ENCODE results near the gene PLEKHA8. TPM values are rescaled to one million over a fixed set of nuclear protein-coding genes. Genes with fewer than 3 reads are reported as not detected.
A peak's percentile ranks its signal among the peaks of the same experiment; 100 is the strongest.
"Not testable (repeated sequence)": the region's sequence is repeated elsewhere in the genome, so short reads cannot be mapped to it uniquely, and the experiment has no call there.

PLEKHA8 gene
- total RNA-seq, 1 experiment from 2014 or later: 29.2 TPM

DNA sequence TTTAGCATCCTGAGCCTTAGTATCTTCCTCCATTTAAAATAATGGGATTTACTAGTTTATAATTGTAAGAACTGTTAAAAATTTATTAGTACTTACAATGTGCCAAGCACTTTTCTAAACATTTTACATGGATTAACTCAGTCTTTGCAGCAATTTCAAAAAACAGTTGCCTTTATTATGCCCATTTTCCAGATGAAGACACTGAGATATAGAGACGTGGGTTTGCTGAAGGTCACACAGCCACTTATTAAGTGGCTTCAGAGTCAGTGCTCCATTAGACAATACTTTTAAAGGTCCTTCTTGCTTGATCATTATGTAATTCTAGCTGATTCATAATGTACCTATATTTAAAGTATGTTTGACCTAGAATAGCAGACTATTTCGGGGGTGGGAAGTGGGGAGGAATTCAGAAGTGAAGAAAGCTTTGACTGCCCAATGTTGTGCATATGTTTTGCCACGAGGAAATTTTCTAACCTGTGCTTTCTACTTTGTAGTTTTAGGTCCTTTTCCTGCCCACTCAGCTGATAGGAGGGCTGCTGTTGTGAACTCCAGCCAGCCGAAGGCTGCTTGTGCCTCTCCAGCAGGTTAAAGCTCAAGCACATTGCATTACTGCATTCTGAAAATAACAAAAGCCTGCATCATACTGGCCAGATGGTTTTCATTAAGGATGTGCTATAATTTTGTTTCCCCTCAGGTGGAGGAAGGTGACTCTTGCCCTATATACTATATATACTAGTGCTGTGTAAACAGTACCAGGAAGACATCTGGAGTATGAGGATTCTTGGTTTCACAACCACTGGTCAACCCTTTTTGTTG is 4.3 kb downstream of the PLEKHA8 start:
- H3K4me3 ChIP-seq (ENCODE audit: insufficient read depth, low read depth, low read length): no peak overlapping the region
- DNase-seq: no peak
- H3K27me3 ChIP-seq (ENCODE audit: control insufficient read depth, insufficient read depth, low read length): no peaks in the 10 kb centered on the region
- no peaks in the 10 kb centered on the region for H3K36me3 ChIP-seq (replicated peaks; ENCODE audit: control insufficient read depth, insufficient read depth, low read length)

DNA sequence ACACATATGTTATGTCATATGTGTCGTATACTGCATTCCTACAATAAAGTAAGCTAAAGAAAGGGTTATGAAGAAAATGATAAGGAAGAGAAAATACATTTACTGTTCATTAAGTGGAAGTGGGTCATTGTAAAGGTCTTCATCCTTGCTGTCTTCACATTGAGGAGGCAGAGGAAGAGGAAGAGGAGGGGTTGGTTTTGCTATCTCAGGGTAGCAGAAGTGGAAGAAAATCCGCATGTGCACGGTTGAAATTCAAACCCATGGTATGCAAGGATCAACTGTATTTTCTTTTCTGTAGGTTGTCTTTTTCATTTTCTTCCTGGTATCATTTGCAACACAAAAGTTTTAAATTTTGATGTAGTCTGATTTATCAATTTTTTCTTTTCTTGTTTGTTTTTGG is 6.3 kb downstream of the PLEKHA8 start:
- Histone ChIP-seq H3K36me3 (replicated peaks; ENCODE audit: control insufficient read depth, insufficient read depth, low read length) (no peaks in the 10 kb centered on the region), H3K27me3 (ENCODE audit: control insufficient read depth, insufficient read depth, low read length) (no peaks in the 10 kb centered on the region), H3K4me3 (ENCODE audit: insufficient read depth, low read depth, low read length) (no peak overlapping the region)
- DNase-seq: no peak

DNA sequence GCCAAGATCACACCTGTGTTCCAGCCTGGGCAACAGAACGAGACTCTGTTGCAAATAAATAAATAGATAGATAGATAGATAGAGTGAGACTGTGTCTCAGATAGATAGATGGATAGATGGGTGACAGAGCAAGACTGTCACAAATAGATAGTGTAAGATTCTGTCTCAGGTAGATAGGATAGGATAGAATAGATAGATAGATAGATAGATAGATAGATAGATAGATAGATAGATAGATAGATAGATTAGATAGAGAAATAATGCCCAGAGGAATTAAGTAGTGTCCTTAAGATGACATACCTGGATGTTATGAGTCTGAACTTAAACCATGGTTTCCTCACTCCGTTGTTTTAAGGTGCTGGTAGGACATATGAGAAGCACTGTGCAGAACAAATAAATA is 8.0 kb downstream of the PLEKHA8 start:
- Histone ChIP-seq H3K36me3 (replicated peaks; ENCODE audit: control insufficient read depth, insufficient read depth, low read length) (no peaks in the 10 kb centered on the region), H3K27me3 (ENCODE audit: control insufficient read depth, insufficient read depth, low read length) (no peaks in the 10 kb centered on the region), H3K4me3 (ENCODE audit: insufficient read depth, low read depth, low read length) (no peak overlapping the region)
- DNase-seq: no peak

DNA sequence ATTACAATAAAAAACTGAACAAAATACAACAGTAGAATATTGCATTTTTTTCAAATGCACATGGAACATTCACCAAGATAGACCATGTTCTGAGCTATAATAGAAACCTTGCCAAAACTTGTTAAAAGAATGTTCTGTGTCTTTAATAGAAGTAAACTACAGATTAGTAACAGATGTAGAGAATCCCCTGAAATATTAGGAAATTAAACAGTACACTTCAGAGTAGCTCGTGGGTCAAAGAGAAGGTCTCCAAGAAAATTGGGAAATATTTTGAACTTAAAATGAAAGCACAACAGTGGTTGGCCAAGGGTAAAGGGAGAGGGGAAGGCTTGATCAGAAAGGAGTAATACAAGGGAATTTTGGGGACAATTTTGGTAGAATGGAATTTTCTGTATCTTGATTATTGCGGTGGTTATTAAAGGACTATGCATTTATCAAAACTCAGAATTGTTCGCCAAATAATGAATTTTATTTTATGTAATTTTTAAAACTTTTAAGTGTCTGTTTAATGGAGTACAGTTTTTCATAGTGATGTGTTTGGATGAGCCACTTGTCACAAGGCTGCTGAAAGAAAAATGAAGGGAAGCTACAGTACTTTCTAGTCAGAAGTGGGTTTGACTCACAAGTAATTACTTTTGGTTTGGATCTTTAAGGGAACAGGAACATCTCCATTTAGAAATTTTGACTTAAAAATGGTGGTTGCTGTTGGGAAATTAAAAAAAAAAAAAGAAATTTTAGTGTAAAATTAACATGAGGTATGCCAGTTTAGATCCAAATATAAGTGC is 10.2 kb downstream of the PLEKHA8 start:
- H3K27me3 ChIP-seq (ENCODE audit: control insufficient read depth, insufficient read depth, low read length): no peaks in the 10 kb centered on the region

DNA sequence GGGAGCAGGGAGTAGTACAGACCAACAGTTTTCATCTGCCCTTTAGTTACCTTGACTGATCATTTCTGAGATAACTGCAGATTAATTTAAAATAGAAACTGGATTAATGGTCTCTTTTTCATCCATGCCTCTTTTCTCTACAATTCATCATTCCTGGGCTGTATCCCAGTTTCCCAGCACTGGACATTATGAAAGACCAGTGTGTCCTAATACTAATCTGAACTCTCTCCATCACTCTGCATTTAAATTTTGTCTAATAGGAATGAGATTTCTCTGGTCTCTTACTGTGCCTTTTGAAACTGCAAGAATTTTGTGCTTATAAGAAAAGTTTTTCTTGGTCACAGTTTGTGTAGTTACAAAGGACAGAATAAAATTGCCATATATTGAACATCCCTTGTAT is 12.7 kb downstream of the PLEKHA8 start:
- peaks cover 3% of the 10 kb centered on the region; the same call in 1 of the 2 replicates for H3K36me3 ChIP-seq (replicated peaks; ENCODE audit: control insufficient read depth, insufficient read depth, low read length)
- no peak overlapping the region for H3K4me3 ChIP-seq (ENCODE audit: insufficient read depth, low read depth, low read length)
- no peak for DNase-seq
- H3K27me3 ChIP-seq (ENCODE audit: control insufficient read depth, insufficient read depth, low read length): no peaks in the 10 kb centered on the region

More for the DNA sequence above, 10.2 kb downstream of the PLEKHA8 start:
- DNase-seq: no peak
- H3K36me3 ChIP-seq (replicated peaks; ENCODE audit: control insufficient read depth, insufficient read depth, low read length): no peaks in the 10 kb centered on the region
- no peak overlapping the region for H3K4me3 ChIP-seq (ENCODE audit: insufficient read depth, low read depth, low read length)

DNA sequence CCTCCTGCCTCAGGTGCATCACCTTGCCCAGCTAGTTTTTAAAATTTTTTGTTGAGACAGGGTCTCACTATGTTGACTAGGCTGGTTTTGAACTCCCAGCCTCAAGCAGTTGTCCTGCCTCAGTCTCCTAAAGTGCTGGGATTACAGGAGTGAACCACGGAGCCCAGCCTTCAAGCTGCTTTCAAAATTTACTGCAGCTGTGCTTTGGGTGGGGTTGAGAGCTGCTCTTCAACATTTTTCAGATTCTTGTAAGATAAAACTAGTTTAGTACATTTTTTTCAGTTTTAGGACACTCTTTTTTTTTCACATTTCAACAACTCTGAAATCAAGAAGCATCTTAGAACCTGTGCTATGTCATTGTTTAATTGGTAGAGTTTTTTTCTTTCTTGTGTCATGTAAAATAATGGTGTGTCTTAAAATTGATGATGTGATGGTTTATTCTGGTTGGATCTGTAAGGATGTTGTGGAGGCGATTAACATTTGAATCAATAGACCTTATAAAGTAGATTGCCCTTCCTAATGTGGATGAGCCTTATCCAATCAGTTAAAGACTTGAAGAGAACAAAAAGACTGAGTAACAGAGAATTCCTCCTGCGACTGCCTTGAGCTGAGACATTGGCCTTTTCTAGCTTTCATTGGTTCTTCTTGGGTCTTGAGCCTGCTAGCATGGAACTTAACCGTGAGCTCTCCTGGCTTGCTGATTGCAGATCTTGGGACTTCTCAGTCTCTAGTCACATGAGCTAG is 13.5 kb downstream of the PLEKHA8 start:
- no peak for DNase-seq
- Histone ChIP-seq H3K36me3 (replicated peaks; ENCODE audit: control insufficient read depth, insufficient read depth, low read length) (peaks cover 9% of the 10 kb centered on the region), H3K4me3 (ENCODE audit: insufficient read depth, low read depth, low read length) (no peak overlapping the region), H3K27me3 (ENCODE audit: control insufficient read depth, insufficient read depth, low read length) (no peaks in the 10 kb centered on the region)

DNA sequence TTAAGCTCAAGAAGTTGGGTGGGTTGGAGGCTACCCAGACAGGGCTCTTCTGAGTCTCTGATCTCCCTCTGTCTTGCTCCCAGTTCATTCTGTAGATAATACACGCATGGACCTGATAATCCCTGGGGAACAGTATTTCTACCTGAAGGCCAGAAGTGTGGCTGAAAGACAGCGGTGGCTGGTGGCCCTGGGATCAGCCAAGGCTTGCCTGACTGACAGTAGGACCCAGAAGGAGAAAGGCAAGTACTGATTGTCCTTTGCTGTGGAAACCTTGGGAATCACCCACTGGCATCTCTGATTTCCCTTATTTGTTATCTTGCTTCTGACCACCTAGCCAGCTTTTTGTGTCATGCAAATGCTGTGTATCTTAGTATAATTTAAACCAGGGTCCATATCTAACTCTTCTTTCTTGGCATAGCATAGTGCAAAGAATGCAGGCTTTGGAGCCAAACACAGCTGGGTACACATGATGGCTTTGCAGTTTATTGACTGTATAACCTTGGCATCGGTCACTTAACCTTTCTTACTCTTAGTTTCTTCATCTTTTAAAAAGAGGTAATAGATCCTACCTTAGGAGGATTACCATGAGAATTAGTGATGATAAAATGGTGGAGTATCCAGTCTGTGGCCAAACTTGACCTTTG is 18.0 kb downstream of the PLEKHA8 start:
- no peak for DNase-seq
- H3K36me3 ChIP-seq (replicated peaks; ENCODE audit: control insufficient read depth, insufficient read depth, low read length): peaks cover 15% of the 10 kb centered on the region
- no peaks in the 10 kb centered on the region for H3K27me3 ChIP-seq (ENCODE audit: control insufficient read depth, insufficient read depth, low read length)
- H3K4me3 ChIP-seq (ENCODE audit: insufficient read depth, low read depth, low read length): no peak overlapping the region

DNA sequence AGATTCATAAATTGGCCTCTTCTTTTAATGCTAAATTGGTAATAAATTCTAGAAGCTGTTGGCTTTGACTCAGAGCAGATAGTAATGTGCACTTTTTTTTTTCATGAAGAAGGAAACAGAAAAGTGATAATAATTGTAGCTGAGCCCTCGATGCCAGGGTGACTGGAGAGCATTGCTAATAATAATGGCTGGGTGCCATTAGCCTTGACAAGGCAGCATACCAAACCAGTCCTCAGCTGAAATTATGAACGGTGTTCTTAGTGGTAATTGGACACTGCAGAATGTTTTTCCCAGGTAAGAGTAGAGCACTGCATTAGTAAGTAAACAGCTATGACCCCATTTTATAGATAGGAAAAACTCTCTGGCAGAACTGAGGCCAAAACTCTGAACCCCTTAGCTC is 18.9 kb downstream of the PLEKHA8 start:
- peaks cover 17% of the 10 kb centered on the region for H3K36me3 ChIP-seq (replicated peaks; ENCODE audit: control insufficient read depth, insufficient read depth, low read length)
- H3K4me3 ChIP-seq (ENCODE audit: insufficient read depth, low read depth, low read length): no peak overlapping the region
- DNase-seq: no peak
- no peaks in the 10 kb centered on the region for H3K27me3 ChIP-seq (ENCODE audit: control insufficient read depth, insufficient read depth, low read length)

DNA sequence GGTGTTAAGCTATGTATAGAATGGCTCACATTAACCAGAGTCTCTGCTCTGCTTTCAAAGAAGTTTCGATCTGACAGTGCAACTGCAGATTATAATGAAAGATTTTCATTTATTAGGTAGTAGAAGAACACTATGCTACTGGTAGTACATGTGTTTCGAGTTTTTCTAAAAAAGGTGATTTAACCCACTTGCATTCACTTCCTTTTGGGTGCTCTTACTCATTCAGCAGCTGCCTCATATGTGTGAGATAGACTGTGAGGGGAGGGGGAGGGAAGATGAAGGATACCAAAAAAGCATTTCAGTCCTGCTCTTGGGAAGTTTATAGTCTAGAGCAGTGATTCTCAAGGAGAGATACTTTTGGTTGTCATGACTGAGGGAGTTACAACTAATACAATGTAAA is 20.4 kb downstream of the PLEKHA8 start:
- no peak overlapping the region for H3K4me3 ChIP-seq (ENCODE audit: insufficient read depth, low read depth, low read length)
- peaks cover 19% of the 10 kb centered on the region for H3K36me3 ChIP-seq (replicated peaks; ENCODE audit: control insufficient read depth, insufficient read depth, low read length)
- no peak for DNase-seq
- H3K27me3 ChIP-seq (ENCODE audit: control insufficient read depth, insufficient read depth, low read length): no peaks in the 10 kb centered on the region

DNA sequence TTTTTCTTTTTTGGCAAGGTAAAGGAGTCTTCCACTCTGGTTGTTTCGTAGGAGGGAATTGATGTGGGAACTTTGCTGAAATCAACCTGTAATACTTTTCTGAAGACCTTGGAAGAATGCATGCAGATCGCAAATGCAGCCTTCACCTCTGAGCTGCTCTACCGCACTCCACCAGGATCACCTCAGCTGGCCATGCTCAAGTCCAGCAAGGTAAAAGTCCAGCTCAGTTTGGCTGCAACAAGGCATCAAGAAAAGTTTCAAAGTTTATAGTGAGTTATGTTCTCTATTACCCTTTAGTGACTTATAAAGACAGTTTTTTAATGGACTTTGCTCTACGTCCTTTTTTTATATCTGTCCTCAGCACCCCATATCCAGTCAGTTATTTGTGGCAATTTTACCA is 21.0 kb downstream of the PLEKHA8 start:
- Histone ChIP-seq H3K27me3 (ENCODE audit: control insufficient read depth, insufficient read depth, low read length) (no peaks in the 10 kb centered on the region), H3K4me3 (ENCODE audit: insufficient read depth, low read depth, low read length) (no peak overlapping the region), H3K36me3 (replicated peaks; ENCODE audit: control insufficient read depth, insufficient read depth, low read length) (peaks cover 23% of the 10 kb centered on the region)
- no peak for DNase-seq

DNA sequence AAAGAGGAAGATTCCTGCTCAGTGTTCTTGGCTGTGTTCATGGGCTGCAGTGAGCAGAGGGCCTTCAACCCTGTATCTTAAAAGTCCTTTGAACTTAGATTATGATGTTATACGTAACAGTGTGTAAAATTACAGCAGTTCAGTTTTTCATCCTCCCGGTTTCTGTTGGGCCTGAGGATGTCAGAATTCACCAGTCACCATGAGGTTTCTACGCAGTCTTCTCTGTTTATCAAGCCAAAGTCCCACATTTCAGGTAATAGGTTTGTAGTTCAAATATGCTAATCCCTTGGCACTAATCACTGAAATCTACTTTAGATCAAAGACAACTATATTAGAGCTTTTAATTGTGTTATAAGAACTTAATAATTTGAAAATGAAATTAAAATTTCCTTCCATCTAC is 24.9 kb downstream of the PLEKHA8 start:
- DNase-seq: no peak
- H3K4me3 ChIP-seq (ENCODE audit: insufficient read depth, low read depth, low read length): no peak overlapping the region
- no peaks in the 10 kb centered on the region for H3K27me3 ChIP-seq (ENCODE audit: control insufficient read depth, insufficient read depth, low read length)
- peaks cover 22% of the 10 kb centered on the region for H3K36me3 ChIP-seq (replicated peaks; ENCODE audit: control insufficient read depth, insufficient read depth, low read length)

DNA sequence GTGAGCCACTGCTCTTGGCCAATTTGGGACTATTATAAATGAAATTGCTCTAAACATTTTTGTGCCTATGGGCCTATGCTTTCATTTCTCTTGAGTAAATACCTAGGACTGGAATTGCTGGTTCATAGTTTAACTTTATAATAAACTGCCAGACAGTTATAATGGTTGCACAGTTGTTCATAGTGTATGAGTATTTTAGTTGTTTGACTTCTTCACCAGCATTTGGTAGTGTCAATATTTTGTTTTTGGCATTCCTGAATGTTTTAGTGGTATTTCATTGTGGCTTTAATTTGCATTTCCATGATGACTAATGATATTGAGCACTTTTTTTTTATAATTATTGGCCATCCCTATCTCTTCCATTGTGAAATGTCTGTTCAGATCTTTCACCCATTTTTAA is 29.5 kb downstream of the PLEKHA8 start:
- no peaks in the 10 kb centered on the region for H3K27me3 ChIP-seq (ENCODE audit: control insufficient read depth, insufficient read depth, low read length)
- peaks cover 16% of the 10 kb centered on the region for H3K36me3 ChIP-seq (replicated peaks; ENCODE audit: control insufficient read depth, insufficient read depth, low read length)
- DNase-seq: no peak
- no peak overlapping the region for H3K4me3 ChIP-seq (ENCODE audit: insufficient read depth, low read depth, low read length)

DNA sequence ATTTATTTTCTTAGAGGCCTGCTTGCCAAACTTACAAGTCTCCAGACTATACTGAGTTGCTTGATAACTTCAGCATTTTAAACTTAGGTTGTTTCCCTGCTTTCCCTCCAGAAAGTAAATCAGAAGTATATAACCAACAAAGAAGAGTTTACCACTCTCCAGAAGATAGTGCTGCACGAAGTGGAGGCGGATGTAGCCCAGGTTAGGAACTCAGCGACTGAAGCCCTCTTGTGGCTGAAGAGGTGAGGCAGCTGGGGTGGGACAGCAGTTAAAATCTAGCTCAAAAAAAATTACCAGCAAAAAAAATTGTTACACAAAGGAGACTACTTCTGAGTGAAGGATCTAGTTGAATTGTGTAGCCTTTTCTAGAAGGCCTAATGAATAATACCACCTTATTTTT is 33.6 kb downstream of the PLEKHA8 start:
- peak; percentile 10 for DNase-seq
- not testable (repeated sequence) for H3K36me3 ChIP-seq (replicated peaks; ENCODE audit: control insufficient read depth, insufficient read depth, low read length)

DNA sequence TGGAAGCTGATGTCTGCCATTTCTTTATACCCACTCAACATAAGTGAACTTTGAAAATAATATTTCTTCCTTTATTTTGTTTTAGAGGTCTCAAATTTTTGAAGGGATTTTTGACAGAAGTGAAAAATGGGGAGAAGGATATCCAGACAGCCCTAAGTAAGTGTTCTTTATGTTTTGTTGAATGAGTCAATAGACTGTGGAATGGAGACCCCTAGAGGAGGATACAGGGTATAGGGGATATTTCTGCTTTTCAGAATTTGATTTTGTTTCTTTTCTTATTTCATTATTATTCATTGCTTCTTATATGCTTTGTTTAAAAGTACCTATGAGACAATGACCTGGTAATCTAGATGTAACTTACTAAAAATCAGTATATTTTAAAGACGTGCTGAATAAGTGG is 34.4 kb downstream of the PLEKHA8 start:
- H3K4me3 ChIP-seq (ENCODE audit: insufficient read depth, low read depth, low read length): no peak overlapping the region
- H3K27me3 ChIP-seq (ENCODE audit: control insufficient read depth, insufficient read depth, low read length): no peaks in the 10 kb centered on the region
- H3K36me3 ChIP-seq (replicated peaks; ENCODE audit: control insufficient read depth, insufficient read depth, low read length): peaks cover 5% of the 10 kb centered on the region
- DNase-seq: peak; percentile 22

More for the DNA sequence above, 33.6 kb downstream of the PLEKHA8 start:
- not testable (repeated sequence) for H3K4me3 ChIP-seq (ENCODE audit: insufficient read depth, low read depth, low read length); H3K27me3 ChIP-seq (ENCODE audit: control insufficient read depth, insufficient read depth, low read length)
